ENCODE data around the gene TGM5.
"Not testable (repeated sequence)": the region's sequence is repeated elsewhere in the genome, so short reads cannot be mapped to it uniquely, and the experiment has no call there.

The TGM5 gene

GRCh38 chr15:43208052-43209002 lies 58.4 kb downstream of the TGM5 start:
- no peak for TF ChIP-seq CTCF (IDR thresholded peaks at IDR 0.05; ENCODE audit: low read depth, low read length, missing control alignments)
- no peak overlapping the region for H3K4me3 ChIP-seq (ENCODE audit: low read depth, low read length)
- no peak for DNase-seq (ENCODE audit: low read depth)

- no peak for DNase-seq (ENCODE audit: low read depth)
- H3K4me3 ChIP-seq (ENCODE audit: low read depth, low read length): no peak overlapping the region
- no peak for TF ChIP-seq CTCF (IDR thresholded peaks at IDR 0.05; ENCODE audit: low read depth, low read length, missing control alignments)
Observed at GRCh38 chr15:43207024-43207423, 59.7 kb downstream of the TGM5 start.

GRCh38 chr15:43206054-43206453 lies 60.7 kb downstream of the TGM5 start:
- no peak for DNase-seq (ENCODE audit: low read depth)
- no peak overlapping the region for H3K4me3 ChIP-seq (ENCODE audit: low read depth, low read length)
- no peak for TF ChIP-seq CTCF (IDR thresholded peaks at IDR 0.05; ENCODE audit: low read depth, low read length, missing control alignments)

GRCh38 chr15:43204016-43204901 lies 62.5 kb downstream of the TGM5 start:
- TF ChIP-seq CTCF (IDR thresholded peaks at IDR 0.05; ENCODE audit: low read depth, low read length, missing control alignments): peak; percentile 71
- H3K4me3 ChIP-seq (ENCODE audit: low read depth, low read length): no peak overlapping the region
- DNase-seq (ENCODE audit: low read depth): no peak

- DNase-seq (ENCODE audit: low read depth): no peak
- TF ChIP-seq CTCF (IDR thresholded peaks at IDR 0.05; ENCODE audit: low read depth, low read length, missing control alignments): no peak
- H3K4me3 ChIP-seq (ENCODE audit: low read depth, low read length): no peak overlapping the region
Observed at GRCh38 chr15:43199945-43200488, 66.7 kb downstream of the TGM5 start.

- no peak overlapping the region for H3K4me3 ChIP-seq (ENCODE audit: low read depth, low read length)
- TF ChIP-seq CTCF (IDR thresholded peaks at IDR 0.05; ENCODE audit: low read depth, low read length, missing control alignments): no peak
- DNase-seq (ENCODE audit: low read depth): no peak
Observed at GRCh38 chr15:43198992-43199391, 67.7 kb downstream of the TGM5 start.

- H3K4me3 ChIP-seq (ENCODE audit: low read depth, low read length); DNase-seq (ENCODE audit: low read depth): not testable (repeated sequence)
Observed at GRCh38 chr15:43198556-43198955, 68.2 kb downstream of the TGM5 start.

- DNase-seq (ENCODE audit: low read depth); H3K4me3 ChIP-seq (ENCODE audit: low read depth, low read length): not testable (repeated sequence)
Observed at GRCh38 chr15:43197773-43198172, 69.0 kb downstream of the TGM5 start.
